ENCODE data around the gene PAPPA2. TPM values are rescaled to one million over a fixed set of nuclear protein-coding genes. Genes with fewer than 3 reads are reported as not detected.

The PAPPA2 gene
- polyA plus RNA-seq, 1 donor = 0.41 TPM

DNA sequence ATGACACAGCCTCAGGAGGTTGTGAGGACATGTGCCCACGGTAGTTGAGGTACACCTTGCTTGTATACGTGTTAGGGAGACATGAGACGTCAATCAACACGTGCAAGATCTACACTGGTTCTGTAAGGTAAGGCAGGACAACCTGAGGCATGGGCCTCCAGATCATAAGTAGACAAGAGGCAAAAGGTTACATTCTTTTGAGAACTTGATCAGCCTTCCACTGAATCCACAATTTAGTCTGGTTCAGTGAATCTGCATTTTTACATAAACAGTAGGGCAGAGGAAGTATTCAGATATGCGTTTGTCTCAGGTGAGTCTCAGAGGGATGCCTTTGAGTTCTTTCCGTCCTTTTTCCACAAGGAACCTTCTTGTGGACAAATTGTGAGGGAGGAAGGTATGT, 352.6 kb downstream of the PAPPA2 start:
- no peak for DNase-seq

DNA sequence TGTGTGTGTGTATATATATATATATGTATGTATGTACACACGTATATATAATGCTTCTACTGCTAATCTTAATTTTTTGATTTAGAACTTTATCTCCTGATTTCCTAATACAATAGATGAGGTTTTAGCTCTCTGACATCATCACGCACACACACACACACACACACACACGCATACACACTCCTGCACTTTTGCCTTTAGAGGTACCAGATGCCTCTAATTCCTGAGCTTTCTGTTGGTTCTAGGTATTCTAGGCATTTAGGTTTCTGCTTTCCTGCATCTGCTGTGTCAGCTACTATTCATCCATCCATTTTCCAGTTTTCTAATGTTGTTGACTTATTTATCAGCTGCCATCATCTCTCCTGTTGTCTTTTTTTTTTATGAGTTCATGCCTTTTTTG, 353.3 kb downstream of the PAPPA2 start:
- DNase-seq = no peak

DNA sequence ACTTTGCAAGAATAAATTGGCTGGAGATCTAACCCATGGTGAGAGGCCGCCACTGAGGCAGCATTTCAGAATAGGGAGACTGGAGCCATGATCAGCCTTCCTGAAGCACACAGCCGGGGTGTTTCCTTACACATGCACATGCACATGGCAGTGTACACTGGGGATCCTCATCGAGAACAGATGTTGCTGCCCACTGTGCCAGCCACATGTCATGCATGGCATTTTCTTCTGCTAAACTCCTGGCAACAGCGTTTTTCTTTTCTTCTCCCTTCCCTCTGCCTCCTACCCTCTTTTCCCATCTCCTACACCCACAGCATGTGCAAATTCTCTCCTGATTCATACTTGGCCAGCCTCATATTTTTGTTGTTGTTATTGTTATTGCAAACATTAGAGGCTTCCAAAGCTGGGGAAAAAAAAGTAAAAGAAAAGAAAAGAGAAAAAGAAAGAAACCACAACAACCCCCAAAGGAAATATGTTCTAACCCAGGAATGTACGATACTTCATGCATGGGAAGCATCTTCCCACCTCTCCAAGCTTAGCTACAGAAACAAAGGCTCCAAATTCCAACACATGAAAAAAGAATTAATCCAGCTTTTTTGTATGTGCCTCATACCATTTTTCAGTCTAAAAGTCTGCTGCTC, 357.5 kb downstream of the PAPPA2 start:
- no peak for DNase-seq

DNA sequence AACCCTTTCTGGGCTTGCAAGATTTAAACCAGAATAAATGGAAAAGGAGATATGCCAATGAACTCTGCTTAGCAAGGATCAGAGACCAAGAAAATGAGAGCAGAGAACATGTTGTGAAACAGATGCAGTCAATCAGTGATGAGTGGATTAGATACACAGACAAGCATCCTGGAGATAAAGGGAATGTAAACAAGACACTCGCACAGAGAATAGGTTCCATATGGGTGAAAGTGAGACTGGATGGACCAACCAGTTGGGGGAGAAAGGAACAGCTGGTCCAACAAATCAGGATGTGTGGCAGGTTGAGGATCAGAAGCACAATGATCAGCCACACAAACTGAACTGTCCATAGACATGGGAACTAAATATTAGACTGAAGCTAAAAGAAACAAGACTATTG, 363.3 kb downstream of the PAPPA2 start:
- DNase-seq = no peak

DNA sequence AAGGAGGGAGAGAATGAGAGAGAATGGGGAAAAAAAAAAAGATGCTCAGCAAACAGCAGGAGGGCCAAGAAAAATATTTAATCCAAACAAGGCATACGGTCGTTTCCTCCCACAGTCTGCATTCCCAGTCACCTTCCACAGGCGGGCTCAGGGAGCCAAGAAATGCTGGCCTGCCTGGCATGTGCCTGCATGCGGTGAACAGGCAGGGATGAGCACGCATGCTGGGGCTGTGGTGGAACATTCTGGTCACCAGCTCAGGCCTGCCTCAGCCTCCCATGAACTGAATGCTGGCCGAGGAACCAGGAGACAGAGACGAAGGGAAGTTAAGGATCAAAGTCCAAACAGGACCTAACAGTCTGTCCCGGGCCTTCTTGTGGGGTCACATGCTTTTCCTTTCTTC, 366.3 kb downstream of the PAPPA2 start:
- DNase-seq = no peak

DNA sequence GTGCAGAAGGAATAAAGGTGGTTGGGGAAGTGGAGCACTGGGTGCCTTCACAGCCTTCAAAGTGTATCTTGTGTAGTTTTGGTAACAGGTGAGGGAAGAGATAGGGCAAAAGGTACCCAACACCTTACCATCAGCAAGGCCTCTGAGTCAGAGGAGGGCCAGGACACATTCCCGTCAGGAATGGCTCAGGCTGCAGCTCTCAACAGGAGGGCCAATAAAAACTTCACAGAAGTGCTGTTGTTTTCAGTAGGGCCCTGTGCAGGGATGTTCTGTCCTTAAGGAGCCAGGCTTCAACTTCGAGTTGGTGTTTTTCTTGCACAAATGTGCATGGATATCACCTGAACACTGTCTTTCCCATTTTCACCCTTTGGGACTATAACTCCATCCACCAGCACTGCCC, 368.2 kb downstream of the PAPPA2 start:
- no peak for DNase-seq

DNA sequence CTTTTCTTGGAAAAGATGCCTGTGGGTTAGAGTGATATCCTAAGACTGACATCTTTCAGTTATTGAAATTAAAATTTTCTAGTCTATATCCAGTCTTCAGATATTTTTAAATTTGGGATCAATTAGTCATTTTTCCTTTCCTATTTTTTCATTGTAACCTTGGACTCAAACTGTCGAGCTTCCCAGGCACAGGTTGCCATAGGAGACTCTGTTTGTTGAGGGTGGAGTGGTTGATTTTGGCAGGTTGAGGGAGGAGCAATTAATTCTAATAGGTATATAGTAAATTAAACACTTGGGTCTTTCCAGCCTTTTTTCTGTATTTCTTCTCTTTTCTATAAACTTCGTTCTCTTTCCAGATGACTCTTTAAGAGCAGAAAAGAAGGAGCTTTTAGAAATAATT, 374.7 kb downstream of the PAPPA2 start:
- no peak for DNase-seq

DNA sequence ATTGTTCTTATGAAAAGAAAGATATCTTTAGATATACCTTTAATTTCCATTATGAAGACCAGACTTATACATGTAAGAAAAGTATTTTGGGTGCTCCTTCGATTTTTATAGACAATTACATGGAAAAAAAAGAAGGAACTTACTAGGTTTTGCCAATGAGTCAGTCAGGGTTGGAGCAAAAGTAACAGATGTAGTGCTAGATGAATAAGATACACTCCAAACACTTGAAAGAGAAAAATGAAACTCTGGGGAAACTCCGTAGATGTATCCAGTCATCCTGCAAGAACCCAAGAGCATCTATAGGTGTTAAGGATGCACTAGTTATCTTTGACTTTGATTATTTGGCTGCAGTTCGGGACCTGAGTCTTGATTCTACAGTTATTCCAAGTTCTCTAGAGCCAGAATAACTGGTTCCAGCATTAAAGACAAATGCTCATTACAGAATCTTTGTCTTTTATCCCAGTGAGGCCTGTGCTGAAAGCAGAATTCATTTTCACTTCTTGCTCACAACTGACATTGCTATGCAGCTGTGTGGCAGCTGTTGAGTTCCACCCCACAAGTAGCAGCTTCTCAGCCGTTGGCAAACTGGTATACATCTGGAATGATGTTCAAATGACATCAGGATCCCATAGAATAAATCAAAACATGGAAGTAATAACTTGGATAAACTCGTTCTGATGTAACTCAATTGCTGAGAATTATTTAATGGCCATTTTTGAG, 375.5 kb downstream of the PAPPA2 start:
- DNase-seq = no peak

DNA sequence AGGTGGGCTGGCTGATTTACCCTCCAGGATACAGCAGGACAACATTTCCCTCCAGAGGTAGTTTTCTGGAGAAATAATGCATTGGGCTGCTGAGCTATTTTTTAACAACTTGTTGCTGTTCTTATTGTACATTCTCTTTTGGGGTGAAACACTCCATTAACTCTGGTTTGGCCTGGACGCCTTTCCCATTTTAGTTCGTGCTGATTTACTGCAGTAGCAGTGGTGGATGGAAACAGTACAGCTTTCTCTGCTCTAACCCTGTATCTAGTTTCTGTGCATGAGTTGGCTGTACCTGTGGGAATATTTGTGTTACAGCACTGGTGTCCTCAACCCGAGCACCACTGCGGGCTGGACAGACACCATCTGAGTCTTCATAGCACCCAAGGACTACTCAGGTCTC, 376.2 kb downstream of the PAPPA2 start:
- DNase-seq = no peak

DNA sequence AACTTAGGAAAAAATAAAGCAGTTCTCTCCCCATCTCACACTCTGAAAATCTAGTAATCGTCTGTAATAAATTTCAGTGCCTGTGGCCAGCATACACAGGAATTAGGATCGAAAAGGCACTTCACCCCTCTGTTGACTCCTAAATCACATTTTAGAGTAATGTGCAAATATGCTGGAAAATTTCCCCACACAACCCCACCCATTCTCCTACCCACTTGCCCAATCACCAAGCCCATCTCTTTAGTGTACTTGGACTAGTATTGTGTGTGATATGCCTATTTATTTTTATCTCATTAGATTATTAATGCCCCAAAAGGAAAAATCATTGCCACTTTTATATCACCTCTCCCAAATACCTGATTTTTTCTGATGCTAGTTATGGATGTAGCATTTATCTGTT, 378.3 kb downstream of the PAPPA2 start:
- no peak for DNase-seq

DNA sequence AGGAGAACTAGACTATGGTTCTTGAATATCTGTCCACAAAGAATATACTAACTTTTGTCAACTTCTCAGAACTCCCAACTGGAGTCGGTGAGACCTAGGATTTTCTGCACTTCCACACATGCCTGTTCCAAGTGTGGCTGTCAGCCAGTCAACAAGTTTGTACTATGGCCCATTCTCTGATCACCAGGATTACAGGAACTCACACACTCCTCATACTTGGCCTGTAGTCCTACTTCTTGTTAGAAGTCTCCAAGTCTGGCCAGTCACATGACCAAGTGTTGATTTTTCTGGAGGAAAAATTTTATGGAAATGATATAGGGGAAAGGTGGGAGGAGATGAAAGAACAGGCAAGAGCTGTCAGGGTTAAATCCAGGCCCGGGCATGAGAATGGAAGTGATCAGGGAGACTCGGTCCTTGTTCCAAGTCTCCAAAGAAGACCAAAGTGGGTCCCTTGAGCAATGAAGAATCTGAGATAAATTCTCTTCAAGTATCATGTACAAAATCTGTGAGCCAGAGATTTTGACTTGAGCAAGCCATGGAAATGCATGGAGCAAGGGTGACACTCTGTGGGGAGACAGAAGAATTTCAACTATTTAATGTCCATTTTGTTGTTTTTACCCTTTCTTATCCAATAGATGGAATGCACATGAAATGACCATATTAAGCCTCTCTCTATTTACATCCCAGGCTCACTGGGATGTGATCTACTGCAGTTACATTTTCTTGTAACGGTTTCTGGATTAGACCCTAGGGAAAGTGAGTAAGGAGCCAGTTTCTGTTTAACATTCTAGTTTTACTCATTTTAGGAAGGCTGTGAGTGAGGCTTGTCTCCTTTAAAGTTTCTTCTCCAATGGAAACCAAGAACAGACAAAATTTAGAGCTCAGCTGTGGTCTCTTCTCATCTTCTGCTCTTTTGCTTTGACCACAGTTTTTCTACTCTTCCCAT, 380.6 kb downstream of the PAPPA2 start:
- peak; percentile 66 for DNase-seq

DNA sequence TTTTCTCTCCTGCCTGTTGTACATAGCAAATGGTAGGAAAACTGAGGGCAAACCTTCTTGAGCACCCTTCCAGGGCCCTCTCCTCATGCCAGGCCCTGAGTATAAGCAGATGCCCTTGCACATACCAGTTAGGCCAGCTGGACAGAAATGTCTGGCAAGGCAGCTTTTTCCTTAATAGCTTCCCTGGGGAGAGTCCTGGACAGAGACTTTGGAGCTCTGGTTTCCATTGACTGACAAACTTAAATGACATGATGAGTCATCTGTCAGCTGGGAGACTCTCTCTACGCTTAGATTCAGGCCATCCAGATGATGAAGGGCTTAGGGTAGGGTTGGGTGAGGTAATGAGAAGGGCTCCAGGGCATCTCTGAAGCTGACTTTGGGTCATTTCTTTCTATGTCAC, 384.1 kb downstream of the PAPPA2 start:
- DNase-seq = no peak

DNA sequence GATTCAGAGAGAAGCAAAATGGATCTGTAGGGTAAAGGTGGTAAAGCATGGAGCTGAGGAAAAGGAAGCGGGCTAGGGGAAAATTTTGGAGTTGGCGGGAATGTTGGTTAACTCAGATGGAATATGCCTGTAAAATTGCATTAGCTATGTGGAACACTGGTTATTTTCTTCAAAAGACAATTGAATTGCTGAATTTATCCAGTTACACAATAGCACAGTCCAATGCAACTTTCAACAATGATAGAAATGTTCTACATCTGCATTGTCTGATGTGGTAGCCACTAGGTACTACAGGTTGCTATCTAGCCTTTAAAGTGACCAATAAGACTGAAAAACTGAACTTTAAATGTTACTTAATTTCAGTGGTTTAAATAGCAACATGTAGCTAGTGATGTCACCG, 386.3 kb downstream of the PAPPA2 start:
- no peak for DNase-seq

DNA sequence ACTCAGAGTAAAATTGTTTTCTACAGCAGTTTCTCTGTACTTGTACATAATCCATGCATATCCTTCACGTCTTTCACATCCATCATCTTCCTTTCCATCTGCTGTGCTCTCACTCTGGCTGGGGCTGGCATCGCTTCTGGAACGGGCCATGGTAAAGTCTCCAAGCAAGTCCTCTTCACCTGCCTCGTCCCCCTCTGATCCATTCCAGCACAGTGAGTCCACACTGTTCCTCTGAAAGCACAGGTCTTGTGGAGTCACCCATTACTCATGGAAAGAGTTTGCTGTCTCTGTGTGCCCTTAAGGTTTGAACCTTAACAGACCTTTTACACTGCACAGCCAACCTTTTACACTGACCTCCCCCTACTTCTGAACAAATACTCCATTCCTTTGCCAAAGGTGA, 387.9 kb downstream of the PAPPA2 start:
- DNase-seq = no peak

DNA sequence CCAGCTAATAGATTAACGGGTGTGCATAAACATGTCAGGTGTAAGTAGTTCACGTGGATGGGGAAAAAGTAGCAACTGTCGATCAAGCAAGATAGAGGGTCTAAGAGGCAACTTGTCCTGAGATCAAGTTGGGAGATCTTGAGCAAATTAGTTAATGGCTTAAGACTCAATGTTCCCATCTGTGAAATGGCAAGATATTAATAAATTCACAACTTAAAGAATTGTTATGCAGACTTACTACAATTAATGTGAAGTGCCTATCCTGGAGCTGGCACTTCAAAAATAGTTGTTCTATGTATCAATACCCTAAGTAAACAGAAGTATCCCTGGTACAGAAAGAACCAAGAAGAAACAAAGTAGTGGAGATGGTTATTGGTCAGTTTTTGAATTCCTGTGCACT, 389.1 kb downstream of the PAPPA2 start:
- no peak for DNase-seq

DNA sequence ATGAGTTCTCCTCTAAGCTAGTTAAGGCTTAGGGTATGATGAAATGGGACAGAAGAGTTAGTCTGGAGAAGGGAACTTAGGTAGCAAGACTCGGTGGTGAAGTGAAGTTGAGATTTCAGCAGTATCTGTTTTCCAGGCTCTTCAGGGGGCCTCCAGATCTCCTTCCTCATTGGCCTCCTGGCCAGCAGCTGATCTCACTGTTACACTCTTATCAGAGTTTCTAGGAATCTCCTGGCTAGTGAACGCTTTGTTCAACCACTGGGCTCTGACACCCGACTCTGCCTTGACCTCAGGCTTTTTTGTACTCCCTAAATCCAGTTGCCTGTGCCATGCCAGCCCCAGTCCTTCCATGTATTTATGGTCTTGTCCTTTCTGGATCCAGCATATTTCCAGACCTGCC, 390.5 kb downstream of the PAPPA2 start:
- DNase-seq = no peak

DNA sequence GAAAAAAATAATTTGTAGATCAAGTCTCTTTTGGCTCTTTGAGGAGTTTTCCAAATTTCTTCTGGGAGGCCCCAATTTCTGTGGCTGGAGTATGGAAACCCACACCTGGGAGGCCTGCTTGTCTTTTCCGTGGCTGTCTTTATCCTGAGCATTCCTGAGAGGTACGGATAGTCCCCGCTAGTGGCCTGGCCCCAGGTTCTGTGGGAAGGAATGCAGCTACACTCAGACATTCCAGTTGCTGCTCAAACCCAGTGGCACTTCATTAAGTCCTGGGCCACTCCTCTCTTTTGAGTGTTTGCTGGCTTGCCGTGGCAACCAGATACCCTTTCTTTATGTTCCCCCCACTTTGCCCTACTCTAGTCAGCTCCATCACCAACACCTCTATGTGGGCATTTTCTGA, 391.1 kb downstream of the PAPPA2 start:
- DNase-seq = no peak

DNA sequence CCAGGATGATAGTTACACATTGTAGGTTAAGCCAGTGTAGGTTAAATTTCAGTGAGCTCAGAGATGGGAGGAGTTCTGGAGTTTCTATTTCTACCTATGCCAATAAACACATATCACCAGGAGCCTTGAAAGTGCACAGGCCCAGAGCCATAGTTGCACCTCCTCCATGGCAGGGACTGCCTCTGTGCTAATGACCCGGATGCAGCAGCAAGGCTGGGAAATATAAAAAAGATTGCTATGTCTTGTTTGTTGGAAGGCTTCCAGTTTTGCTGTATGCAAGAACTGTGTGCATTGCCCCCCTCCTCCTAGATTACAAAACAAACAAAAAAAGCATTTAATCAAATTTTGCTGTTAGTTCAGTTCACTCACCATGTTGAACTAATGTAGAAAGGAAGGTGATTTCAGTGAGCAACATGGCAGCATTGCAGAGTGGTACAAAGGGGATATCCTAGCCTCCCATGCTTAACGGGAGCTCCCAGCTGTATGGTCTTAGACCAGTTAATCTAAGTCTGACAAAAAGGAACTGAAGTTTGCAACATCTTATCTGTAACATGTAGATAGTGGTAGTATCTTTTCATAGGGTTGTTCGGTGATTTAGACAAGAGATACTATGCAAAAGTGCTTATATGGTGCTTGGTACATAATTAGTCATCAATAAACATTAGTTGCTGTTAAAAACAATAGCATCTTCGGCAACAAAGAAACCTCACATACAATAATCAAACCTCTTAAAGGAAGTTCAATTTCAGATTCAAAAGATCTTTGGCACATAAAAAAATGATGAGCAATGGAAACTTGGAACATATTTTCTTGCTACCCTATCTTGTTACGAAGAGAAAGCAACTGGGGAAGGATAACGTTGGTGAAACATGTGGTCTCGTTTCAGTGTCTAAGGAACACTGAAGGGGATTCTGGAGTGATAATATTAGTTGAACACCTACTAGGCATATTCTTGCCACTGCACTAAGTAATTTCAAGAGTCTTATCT, 392.1 kb downstream of the PAPPA2 start:
- DNase-seq = no peak

DNA sequence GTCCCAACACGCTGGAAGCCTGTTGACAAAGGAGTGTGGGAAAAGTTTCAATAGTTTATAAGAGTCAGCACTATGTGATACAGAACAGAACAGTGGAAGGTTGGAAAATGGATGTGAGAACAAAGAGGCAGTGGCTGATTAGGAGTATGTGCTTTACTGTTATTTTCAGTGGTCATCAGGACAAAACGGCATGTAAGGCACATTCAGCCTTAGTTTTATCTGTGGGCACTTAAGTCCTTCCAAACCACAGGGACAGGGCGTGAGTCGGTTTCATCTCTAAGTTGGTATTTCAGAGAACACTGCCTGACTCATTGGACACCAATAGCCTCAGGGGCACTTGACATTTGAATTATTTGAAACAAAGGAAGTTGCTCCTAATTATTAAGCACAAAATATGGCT, 394.7 kb downstream of the PAPPA2 start:
- no peak for DNase-seq

DNA sequence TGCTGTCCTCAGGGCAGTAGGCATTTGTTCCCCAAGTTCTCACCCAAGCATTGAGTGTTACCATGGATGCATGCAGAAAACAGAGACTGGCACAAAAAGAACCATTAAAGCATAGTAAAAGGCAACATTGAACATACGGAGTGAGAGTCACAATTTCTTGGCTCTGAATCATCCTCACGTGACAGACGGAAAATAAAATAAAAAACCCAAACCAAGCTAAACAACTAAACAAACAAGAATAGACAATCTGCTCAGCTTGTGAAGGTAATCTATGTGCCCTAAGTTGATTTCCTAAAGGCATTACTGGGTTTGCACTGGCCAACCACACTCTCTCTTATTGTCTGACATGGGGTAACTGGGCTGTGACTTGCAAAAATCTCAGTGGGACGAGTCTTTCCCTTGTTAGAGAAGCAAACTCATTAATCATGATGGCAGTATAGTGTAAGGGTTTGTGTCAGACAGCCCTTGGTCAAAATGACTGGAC, 395.5 kb downstream of the PAPPA2 start:
- DNase-seq = no peak

DNA sequence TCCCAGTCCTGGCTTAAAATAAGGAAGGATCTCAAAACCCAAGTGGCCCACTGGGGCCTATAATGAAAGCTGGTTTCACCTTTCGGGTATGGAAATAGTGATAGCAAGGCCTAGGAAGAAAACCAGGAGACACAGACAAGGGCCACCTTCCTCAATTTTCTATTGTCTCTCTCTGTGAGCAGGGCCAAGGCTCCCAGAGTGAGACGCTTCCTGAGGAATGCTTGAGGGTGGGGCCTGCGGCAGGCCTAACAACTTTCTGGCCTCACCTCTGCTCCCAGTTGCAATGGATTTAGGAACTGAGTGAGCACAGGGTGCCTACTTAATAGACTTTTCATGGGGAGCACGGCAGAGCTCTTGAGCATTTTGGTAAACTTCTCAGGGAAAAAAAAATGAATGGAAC, 400.6 kb downstream of the PAPPA2 start:
- no peak for DNase-seq

DNA sequence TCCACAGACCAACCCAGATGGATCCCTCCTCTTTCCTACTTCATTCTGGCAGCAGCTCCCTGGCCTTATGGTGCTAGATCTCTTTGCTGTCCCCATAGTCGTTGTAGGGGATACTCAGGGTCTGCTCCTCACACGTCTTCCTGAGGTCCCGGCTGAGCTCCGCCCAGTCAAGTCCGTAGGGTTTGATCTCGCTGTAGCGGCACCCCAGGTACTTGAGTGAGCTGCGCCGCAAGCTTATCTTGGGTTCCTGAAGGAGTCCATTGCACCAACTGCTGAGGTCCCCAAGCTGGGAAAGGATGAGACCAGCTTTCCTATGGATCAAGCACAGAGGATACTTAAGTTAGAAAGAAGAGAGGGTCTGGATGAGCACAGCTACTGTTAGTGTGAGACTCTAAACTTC, 401.2 kb downstream of the PAPPA2 start:
- no peak for DNase-seq
